Epithelial cell of prostate (primary cell): ENCODE data around the gene SLC43A2.
"Not testable (repeated sequence)": the region's sequence is repeated elsewhere in the genome, so short reads cannot be mapped to it uniquely, and the experiment has no call there.

Source experiments
- DNase-seq: peaks from one replicate; pipeline ENCODE4 v3.0.0-alpha.2; 2011; ENCODE audit warnings: low read depth, low spot score
- H3K27ac ChIP-seq: fragments of 450-650 bp; 2 replicates; pipeline ENCODE4 v1.5.1; 2017; ENCODE audit warnings: mild to moderate bottlenecking

The SLC43A2 gene

GRCh38 chr17:1568950-1569810 is 59.5 kb downstream of the SLC43A2 start:
- no peak overlapping the region for H3K27ac ChIP-seq
- no peak for DNase-seq

- H3K27ac ChIP-seq: no peak overlapping the region
- DNase-seq: no peak
These were observed 62.0 kb downstream of the SLC43A2 start for GRCh38 chr17:1566505-1567199.

- DNase-seq: no peak
- no peak overlapping the region for H3K27ac ChIP-seq
These were observed 62.8 kb downstream of the SLC43A2 start for GRCh38 chr17:1565877-1566276.

- H3K27ac ChIP-seq: no peak overlapping the region
- DNase-seq: no peak
These were observed 64.6 kb downstream of the SLC43A2 start for GRCh38 chr17:1563786-1564613.

- H3K27ac ChIP-seq, DNase-seq: not testable (repeated sequence)
These were observed 65.2 kb downstream of the SLC43A2 start for GRCh38 chr17:1563471-1563785.

GRCh38 chr17:1562176-1562643 is 66.4 kb downstream of the SLC43A2 start:
- H3K27ac ChIP-seq: peak overlapping the region; percentile 70
- no peak for DNase-seq

- peak overlapping the region; percentile 70 for H3K27ac ChIP-seq
- no peak for DNase-seq
These were observed 67.0 kb downstream of the SLC43A2 start for GRCh38 chr17:1561420-1562175.

GRCh38 chr17:1560858-1561355 is 67.7 kb downstream of the SLC43A2 start:
- no peak for DNase-seq

GRCh38 chr17:1560101-1560857 is 68.4 kb downstream of the SLC43A2 start:
- DNase-seq: no peak
- no peak overlapping the region for H3K27ac ChIP-seq

More at GRCh38 chr17:1560858-1561355, 67.7 kb downstream of the SLC43A2 start:
- no peak overlapping the region for H3K27ac ChIP-seq

GRCh38 chr17:1559047-1560043 is 69.3 kb downstream of the SLC43A2 start:
- H3K27ac ChIP-seq: no peak overlapping the region
- no peak for DNase-seq

- no peak overlapping the region for H3K27ac ChIP-seq
- DNase-seq: no peak
These were observed 70.2 kb downstream of the SLC43A2 start for GRCh38 chr17:1558401-1558800.

GRCh38 chr17:1557355-1558095 is 71.1 kb downstream of the SLC43A2 start:
- H3K27ac ChIP-seq: no peak overlapping the region
- DNase-seq: no peak

- no peak for DNase-seq
- no peak overlapping the region for H3K27ac ChIP-seq
These were observed 72.8 kb downstream of the SLC43A2 start for GRCh38 chr17:1555651-1556471.

- H3K27ac ChIP-seq: no peak overlapping the region
- DNase-seq: no peak
These were observed 73.7 kb downstream of the SLC43A2 start for GRCh38 chr17:1554751-1555540.

- H3K27ac ChIP-seq: no peak overlapping the region
- DNase-seq: no peak
These were observed 75.0 kb downstream of the SLC43A2 start for GRCh38 chr17:1553354-1554266.
